Panc1 (cell line): ENCODE results near the gene SLC39A7.

Experiments used
- POLR2AphosphoS5 ChIP-seq: IDR thresholded peaks from 2 replicates; pipeline ENCODE4 v1.6.1; 2012; ENCODE audit warnings: mild to moderate bottlenecking, low read depth, low read length, moderate library complexity
- TCF7L2 ChIP-seq: IDR thresholded peaks from 2 replicates; pipeline ENCODE4 v1.6.1; 2011; ENCODE audit warnings: mild to moderate bottlenecking, low read depth, low read length, inconsistent platforms
- TF ChIP-seq, protein P1 (sequence below): fragments of 450-650 bp; IDR thresholded peaks from 2 replicates; pipeline ENCODE4 v1.5.1; 2017; ENCODE audit warnings: mild to moderate bottlenecking

DNA sequence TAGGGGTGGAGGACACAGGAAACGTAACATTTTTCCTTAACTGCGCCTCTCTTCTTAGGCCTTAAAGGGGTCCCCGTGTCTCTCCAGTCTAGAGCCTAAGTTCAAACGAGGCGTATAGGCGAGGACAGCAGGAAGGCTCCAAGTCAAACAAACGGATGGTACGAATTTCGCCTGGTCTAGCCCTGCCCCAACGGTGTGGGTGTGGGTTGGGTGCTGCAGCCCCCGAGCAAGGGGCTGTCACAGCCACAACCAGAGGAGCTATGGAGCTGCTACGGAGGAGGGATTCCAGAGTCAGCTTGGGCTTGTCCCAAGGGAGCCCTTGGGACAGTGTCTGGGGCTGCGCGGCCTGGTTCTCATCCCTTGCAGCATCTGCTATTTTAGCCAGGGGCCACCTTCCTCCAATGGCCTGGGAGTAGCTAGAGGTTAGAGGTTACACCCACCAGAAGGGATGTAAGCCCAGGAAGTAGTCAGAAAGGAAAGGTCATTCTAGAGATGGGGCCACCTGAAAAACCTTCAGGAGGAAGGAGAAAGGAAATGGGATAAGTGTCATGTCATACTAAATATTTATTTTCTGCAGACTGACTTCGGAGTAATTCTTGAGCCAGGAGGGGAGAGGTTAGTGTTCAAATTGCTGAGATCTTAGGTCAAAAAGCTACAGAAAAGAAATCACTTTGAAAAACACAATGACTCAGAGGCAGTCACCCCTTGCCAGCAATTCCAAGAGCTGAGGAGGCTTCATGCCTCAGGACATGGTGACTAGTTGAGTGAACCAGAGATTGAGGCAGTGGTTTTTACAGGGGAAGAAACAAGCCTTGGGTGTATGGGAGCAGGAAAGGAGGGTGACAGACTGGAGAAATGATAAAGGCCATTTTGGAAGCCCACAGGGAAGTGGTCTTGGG, 49.3 kb downstream of the SLC39A7 start:
- TF ChIP-seq, protein P1, sequence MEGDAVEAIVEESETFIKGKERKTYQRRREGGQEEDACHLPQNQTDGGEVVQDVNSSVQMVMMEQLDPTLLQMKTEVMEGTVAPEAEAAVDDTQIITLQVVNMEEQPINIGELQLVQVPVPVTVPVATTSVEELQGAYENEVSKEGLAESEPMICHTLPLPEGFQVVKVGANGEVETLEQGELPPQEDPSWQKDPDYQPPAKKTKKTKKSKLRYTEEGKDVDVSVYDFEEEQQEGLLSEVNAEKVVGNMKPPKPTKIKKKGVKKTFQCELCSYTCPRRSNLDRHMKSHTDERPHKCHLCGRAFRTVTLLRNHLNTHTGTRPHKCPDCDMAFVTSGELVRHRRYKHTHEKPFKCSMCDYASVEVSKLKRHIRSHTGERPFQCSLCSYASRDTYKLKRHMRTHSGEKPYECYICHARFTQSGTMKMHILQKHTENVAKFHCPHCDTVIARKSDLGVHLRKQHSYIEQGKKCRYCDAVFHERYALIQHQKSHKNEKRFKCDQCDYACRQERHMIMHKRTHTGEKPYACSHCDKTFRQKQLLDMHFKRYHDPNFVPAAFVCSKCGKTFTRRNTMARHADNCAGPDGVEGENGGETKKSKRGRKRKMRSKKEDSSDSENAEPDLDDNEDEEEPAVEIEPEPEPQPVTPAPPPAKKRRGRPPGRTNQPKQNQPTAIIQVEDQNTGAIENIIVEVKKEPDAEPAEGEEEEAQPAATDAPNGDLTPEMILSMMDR = no peak
- TF ChIP-seq POLR2AphosphoS5 = no peak
- no peak for TF ChIP-seq TCF7L2
